CD8-positive, alpha-beta memory T cell (primary cell): Measurements from ENCODE around the gene WWTR1. TPM values are rescaled to one million over a fixed set of nuclear protein-coding genes. Genes with fewer than 3 reads are reported as not detected.
A peak's percentile ranks its signal among the peaks of the same experiment; 100 is the strongest.

Source experiments
- CTCF ChIA-PET: fragments of 350-600 bp; sonication (Branson Sonifier 250); formaldehyde crosslinking; loops from one replicate; lab custom pipeline; 2021; ENCODE audit warnings: antibody characterized with exemption; lab: Charles Lee
- POLR2A ChIA-PET: fragments of 350-600 bp; sonication (Branson Sonifier 250); formaldehyde crosslinking; loops from one replicate; lab custom pipeline; 2021; ENCODE audit warnings: antibody characterized with exemption; lab: Charles Lee
- DNase-seq, 5 donors: peaks; one replicate each; pipeline versions ENCODE4 v3.0.0 to v3.0.0-alpha.2; 2020 to 2022; ENCODE audit warnings: mixed read lengths in 1 of 5
- H3K27ac ChIP-seq: one replicate; pipeline ENCODE4 v1.7.0; 2013; ENCODE audit warnings: low read depth, mild to moderate bottlenecking, low read length, moderate library complexity
- H3K27me3 ChIP-seq: 2 replicates; pipeline ENCODE4 v1.7.0; 2013; ENCODE audit warnings: low read length, mild to moderate bottlenecking; ENCODE audit not compliant: insufficient read depth, poor library complexity, severe bottlenecking
- H3K36me3 ChIP-seq: 2 replicates; pipeline ENCODE4 v1.7.0; 2013; ENCODE audit warnings: mild to moderate bottlenecking, low read length, moderate library complexity; ENCODE audit not compliant: insufficient read depth
- H3K4me1 ChIP-seq: 2 replicates; pipeline ENCODE4 v1.7.0; 2013; ENCODE audit warnings: mild to moderate bottlenecking, low read length, moderate library complexity; ENCODE audit not compliant: insufficient read depth
- H3K4me3 ChIP-seq: 2 replicates; pipeline ENCODE4 v1.7.0; 2013; ENCODE audit warnings: mild to moderate bottlenecking, low read length
- H3K9me3 ChIP-seq: 2 replicates; pipeline ENCODE4 v1.7.0; 2013; ENCODE audit warnings: mild to moderate bottlenecking, low read length
- H3K27ac Mint-ChIP-seq, 8 donors: one replicate each; pipeline ENCODE4 v1.8.0; 2020 to 2021; ENCODE audit warnings: mixed read lengths in 8 of 8, mild to moderate bottlenecking in 6 of 8, inconsistent platforms in 3 of 8, moderate library complexity in 3 of 8
- H3K27me3 Mint-ChIP-seq, 2 donors: one replicate each; pipeline ENCODE4 v1.8.0; 2020 to 2021; ENCODE audit warnings: mixed read lengths in 2 of 2, mild to moderate bottlenecking in 1 of 2, moderate library complexity in 1 of 2
- H3K36me3 Mint-ChIP-seq, 3 donors: one replicate each; pipeline ENCODE4 v1.8.0; 2020 to 2021; ENCODE audit warnings: mixed read lengths in 3 of 3, inconsistent platforms in 1 of 3, mild to moderate bottlenecking in 1 of 3
- H3K4me1 Mint-ChIP-seq, 3 donors: one replicate each; pipeline ENCODE4 v1.8.0; 2020 to 2021; ENCODE audit warnings: mixed read lengths in 3 of 3, inconsistent platforms in 1 of 3, mild to moderate bottlenecking in 1 of 3
- H3K4me3 Mint-ChIP-seq, 7 donors: one replicate each; pipeline ENCODE4 v1.8.0; 2020 to 2021; ENCODE audit warnings: mixed read lengths in 7 of 7, mild to moderate bottlenecking in 6 of 7, moderate library complexity in 4 of 7, inconsistent platforms in 2 of 7
- H3K9me3 Mint-ChIP-seq, 5 donors: one replicate each; pipeline ENCODE4 v1.8.0; 2020 to 2022; ENCODE audit warnings: mixed read lengths in 5 of 5, mild to moderate bottlenecking in 3 of 5, moderate library complexity in 2 of 5, inconsistent platforms in 1 of 5
- polyA plus RNA-seq: library from polyadenylated mRNA; unstranded; fragments of 300-500 nt; fragmentation: Illumina TruSeq; gene quantifications from one replicate; pipeline ENCODE4 v1.2.3, GENCODE V29; 2021
- total RNA-seq, 2 experiments: library from RNA; stranded (reverse); gene quantifications; one replicate each; pipeline ENCODE4 v1.2.3, GENCODE V29; 2021

The WWTR1 gene
- total RNA-seq (1 to 10 TPM in 1 of 2 experiments, under 1 TPM in 1; 0.98 to 1.9 TPM), polyA plus RNA-seq (0.60 TPM)

DNA sequence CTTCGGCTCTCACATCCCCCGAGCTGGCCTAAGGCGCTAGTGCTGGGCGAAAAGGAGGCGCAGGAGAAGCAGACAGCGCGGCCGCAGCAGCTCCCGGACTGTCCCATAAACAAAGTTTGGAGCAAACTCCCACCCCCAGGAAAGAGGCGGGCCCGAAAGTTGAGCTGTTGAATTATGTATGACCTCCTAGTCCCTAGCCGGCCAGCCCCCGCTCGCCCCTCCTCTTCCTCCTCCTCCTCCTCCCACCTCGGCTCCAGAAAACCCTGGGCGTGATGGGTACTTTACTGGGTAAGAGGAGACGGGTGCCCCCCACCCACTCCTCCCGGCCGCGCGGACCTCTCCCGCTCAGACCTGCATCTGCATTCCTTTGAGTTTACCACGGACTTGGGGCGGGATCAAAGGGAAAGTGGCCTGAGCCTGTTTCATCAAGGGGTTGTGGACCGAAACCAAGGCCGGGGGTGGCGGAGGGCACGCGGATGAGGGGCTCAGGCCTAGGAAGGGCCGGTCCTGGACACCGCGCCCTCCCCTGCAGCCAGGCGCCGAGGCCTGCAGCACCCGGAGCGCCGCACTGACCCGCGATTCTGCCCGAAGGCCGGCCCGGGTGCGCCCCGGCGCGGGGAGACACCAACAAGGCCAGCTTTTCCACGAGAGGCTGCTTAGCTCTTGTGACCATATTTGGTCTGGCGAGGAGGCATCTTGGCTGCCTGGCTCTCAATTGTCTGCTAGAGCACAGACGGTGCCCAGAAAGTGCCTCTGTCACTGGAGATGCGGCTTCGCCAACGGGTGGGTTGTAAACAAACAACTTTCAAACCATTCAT is at the start of gene WWTR1:
Gene WWTR1 (minus strand): TSS at position 100 of the 818 bp plus-strand sequence. CDS start 719 bp downstream, outside the sequence.
- H3K4me1 Mint-ChIP-seq = peaks cover 10 to 35% (median 29%) of the 10 kb centered on the region in 3 donors
- H3K27ac ChIP-seq = no peak within 1 kb of the TSS
- peaks cover 10% of the 10 kb centered on the region for H3K27me3 ChIP-seq
- H3K36me3 ChIP-seq = no peaks in the 10 kb centered on the region
- peak within 1 kb of the TSS; percentile 49 for H3K4me3 ChIP-seq
- no peaks in the 10 kb centered on the region for H3K36me3 Mint-ChIP-seq
- DNase-seq = peak in 4 of 5 donors; percentile 5 to 60 (median 10)
- H3K27ac Mint-ChIP-seq = peak within 1 kb of the TSS in 7 of 8 donors; percentile 36 to 95 (median 69)
- H3K4me3 Mint-ChIP-seq = peak within 1 kb of the TSS; percentile 84 to 95 (median 87)
- H3K9me3 Mint-ChIP-seq = peaks cover 0 to 4% (median 0%) of the 10 kb centered on the region in 5 donors
- no peaks in the 10 kb centered on the region for H3K4me1 ChIP-seq
- POLR2A ChIA-PET = no interaction called here
- peaks cover 45 to 47% of the 10 kb centered on the region in 2 donors for H3K27me3 Mint-ChIP-seq
- H3K9me3 ChIP-seq = no peaks in the 10 kb centered on the region
- CTCF ChIA-PET = interaction anchor here (0.8 to 4.4 kb wide), 9 partner anchors 13 to 150 kb away, joined by 3 to 19 read pairs (median 3); no protein-coding TSS in a partner anchor

DNA sequence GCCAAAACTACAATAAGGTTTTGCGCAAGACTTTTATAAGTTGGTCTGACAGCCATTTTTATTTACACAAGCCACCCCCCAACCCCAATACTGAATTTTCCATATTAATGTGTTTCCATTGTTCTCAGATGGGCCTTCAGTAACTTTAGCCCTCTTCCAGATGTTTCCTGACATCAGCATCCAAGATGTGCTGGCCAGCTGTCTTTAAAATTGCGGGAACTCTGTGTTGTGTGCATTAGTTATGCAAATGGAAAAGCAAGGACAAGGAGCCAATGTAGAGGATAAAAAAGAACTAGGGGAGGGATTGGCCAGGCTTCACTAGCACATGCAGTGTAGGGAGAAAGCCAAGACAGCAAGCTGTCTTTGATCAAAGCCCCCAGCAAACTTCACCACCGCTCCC is 49.1 kb upstream of the WWTR1 start:
- POLR2A ChIA-PET = no interaction called here
- no peaks in the 10 kb centered on the region for H3K4me1 ChIP-seq

DNA sequence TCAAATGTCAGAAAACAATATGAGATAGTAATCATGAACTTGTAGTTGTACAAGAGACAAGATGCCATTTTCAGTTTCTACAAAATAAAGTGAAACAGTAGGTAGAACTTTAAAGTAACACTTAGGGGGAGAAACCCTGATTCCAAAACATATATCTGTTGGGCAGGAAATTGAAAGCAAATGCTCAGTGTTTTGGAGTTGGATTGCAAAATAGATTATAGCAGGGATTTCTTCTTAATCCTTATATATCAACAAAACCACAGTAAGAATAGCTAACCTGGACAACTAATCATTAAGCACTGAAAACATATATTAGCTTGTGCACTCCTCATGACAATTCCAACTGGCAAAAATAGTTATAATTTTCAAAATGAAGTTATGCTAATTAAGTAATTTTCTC is 47.6 kb upstream of the WWTR1 start:
- no peaks in the 10 kb centered on the region for H3K4me1 ChIP-seq
- H3K27me3 ChIP-seq = no peaks in the 10 kb centered on the region
- H3K4me1 Mint-ChIP-seq = peaks cover 4 to 21% (median 16%) of the 10 kb centered on the region in 3 donors
- CTCF ChIA-PET = interaction anchor here (1.6 kb wide), 1 partner anchor 136 kb away, joined by 3 read pairs; no protein-coding TSS in a partner anchor
- peaks cover 0 to 2% (median 0%) of the 10 kb centered on the region in 5 donors for H3K9me3 Mint-ChIP-seq
- no peaks in the 10 kb centered on the region for H3K36me3 ChIP-seq
- no peak overlapping the region for H3K27ac Mint-ChIP-seq
- H3K4me3 ChIP-seq = no peak overlapping the region
- H3K9me3 ChIP-seq = no peaks in the 10 kb centered on the region
- H3K27ac ChIP-seq = no peak overlapping the region
- no peaks in the 10 kb centered on the region for H3K27me3 Mint-ChIP-seq
- H3K36me3 Mint-ChIP-seq = peaks cover 0 to 2% (median 0%) of the 10 kb centered on the region in 3 donors
- no peak overlapping the region for H3K4me3 Mint-ChIP-seq
- DNase-seq = no peak
- POLR2A ChIA-PET = no interaction called here

More for the DNA sequence above, 49.1 kb upstream of the WWTR1 start:
- H3K36me3 Mint-ChIP-seq = peaks cover 0 to 2% (median 0%) of the 10 kb centered on the region in 3 donors
- H3K9me3 Mint-ChIP-seq = no peaks in the 10 kb centered on the region
- no peaks in the 10 kb centered on the region for H3K36me3 ChIP-seq
- H3K9me3 ChIP-seq = no peaks in the 10 kb centered on the region
- no peak for DNase-seq
- H3K27me3 Mint-ChIP-seq = no peaks in the 10 kb centered on the region
- H3K4me3 Mint-ChIP-seq = no peak overlapping the region
- no peaks in the 10 kb centered on the region for H3K27me3 ChIP-seq
- peaks cover 0 to 7% (median 3%) of the 10 kb centered on the region in 3 donors for H3K4me1 Mint-ChIP-seq
- no peak overlapping the region for H3K27ac Mint-ChIP-seq
- CTCF ChIA-PET = no interaction called here
- H3K27ac ChIP-seq = no peak overlapping the region
- no peak overlapping the region for H3K4me3 ChIP-seq

DNA sequence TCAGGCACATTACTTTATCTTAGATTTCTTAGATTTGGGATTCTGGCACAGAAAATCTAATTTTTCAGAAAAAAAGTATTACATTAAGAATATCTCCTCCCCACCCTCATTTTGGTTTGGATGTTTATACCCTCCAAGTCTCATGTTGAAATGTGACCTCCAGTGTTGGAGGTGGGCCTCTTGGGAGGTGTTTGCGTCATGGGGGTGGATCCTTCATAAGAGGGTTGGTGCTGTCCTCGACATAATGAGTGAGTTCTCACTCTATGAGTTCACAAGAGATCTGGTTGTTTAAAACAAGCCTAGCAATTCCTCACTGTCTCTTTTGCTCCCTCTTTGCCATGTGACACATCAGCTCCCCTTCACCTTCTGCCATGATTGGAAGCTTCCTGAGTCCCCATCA is 45.6 kb upstream of the WWTR1 start:
- Histone ChIP-seq H3K4me3 (no peak overlapping the region), H3K36me3 (no peaks in the 10 kb centered on the region), H3K4me1 (no peaks in the 10 kb centered on the region), H3K9me3 (peaks cover 4% of the 10 kb centered on the region), H3K27me3 (no peaks in the 10 kb centered on the region), H3K27ac (no peak overlapping the region)
- Mint-ChIP-seq H3K27me3 (no peaks in the 10 kb centered on the region), H3K9me3 (peaks cover 1 to 11% (median 6%) of the 10 kb centered on the region in 5 donors), H3K4me3 (no peak overlapping the region), H3K4me1 (peaks cover 4 to 21% (median 16%) of the 10 kb centered on the region in 3 donors), H3K27ac (no peak overlapping the region), H3K36me3 (peaks cover 2 to 6% (median 3%) of the 10 kb centered on the region in 3 donors)
- CTCF ChIA-PET = no interaction called here
- POLR2A ChIA-PET = no interaction called here
- no peak for DNase-seq

DNA sequence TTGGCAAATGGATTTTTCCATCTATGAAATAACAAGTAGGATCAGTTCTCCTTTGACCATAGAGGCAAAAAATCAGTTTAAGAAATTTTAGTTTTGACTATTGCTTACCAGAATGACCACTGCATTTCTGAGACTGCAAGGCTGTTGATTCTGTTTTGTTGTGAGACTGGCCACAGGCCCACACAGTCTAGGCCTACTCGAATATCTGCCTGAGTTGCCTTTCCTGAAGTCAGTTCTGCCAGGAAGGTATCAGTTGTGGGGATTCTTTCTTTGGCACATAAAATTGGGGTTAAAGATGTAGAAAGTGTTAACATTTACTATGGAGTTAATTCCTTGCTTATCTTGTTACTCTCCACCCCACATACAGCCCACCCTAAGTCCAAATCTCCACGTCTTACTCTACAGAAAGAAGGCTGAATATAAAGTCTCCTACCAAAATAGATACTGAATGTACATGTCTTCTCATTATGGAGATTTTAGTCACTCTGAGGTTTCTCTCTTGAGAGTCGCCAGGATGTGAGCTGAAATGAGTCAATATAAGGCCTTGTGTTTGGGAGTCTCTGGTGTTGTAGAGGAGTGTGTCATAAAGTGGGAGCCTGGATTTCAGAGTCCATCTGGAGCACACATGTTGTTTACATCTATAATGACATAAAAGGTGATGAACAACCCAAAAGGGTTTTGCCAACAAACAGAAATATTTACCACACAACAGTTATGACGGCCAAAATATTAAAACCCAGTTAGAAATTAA is 45.0 kb upstream of the WWTR1 start:
- Mint-ChIP-seq H3K27me3 (no peaks in the 10 kb centered on the region), H3K4me3 (no peak overlapping the region), H3K9me3 (peaks cover 5 to 17% (median 8%) of the 10 kb centered on the region in 5 donors), H3K36me3 (peaks cover 2 to 12% (median 8%) of the 10 kb centered on the region in 3 donors), H3K27ac (peak overlapping the region in 3 of 8 donors; percentile 8 to 72 (median 50)), H3K4me1 (peaks cover 4 to 21% (median 16%) of the 10 kb centered on the region in 3 donors)
- Histone ChIP-seq H3K27me3 (no peaks in the 10 kb centered on the region), H3K4me1 (no peaks in the 10 kb centered on the region), H3K36me3 (no peaks in the 10 kb centered on the region), H3K27ac (no peak overlapping the region), H3K9me3 (peaks cover 4% of the 10 kb centered on the region), H3K4me3 (no peak overlapping the region)
- POLR2A ChIA-PET = no interaction called here
- CTCF ChIA-PET = no interaction called here
- no peak for DNase-seq

- ChIA-PET POLR2A (no interaction called here), CTCF (interaction anchor here (1.0 kb wide), 1 partner anchor 133 kb away, joined by 7 read pairs; no protein-coding TSS in a partner anchor)
- Mint-ChIP-seq H3K27me3 (no peaks in the 10 kb centered on the region), H3K36me3 (peaks cover 2 to 14% (median 12%) of the 10 kb centered on the region in 3 donors), H3K4me3 (peak overlapping the region; percentile 48 to 88 (median 85)), H3K4me1 (peaks cover 4 to 21% (median 16%) of the 10 kb centered on the region in 3 donors), H3K9me3 (peaks cover 7 to 23% (median 10%) of the 10 kb centered on the region in 5 donors), H3K27ac (peak overlapping the region; percentile 5 to 91 (median 87))
- H3K36me3 ChIP-seq = no peaks in the 10 kb centered on the region
- no peaks in the 10 kb centered on the region for H3K27me3 ChIP-seq
- no peak for DNase-seq
- no peak overlapping the region for H3K4me3 ChIP-seq
- H3K4me1 ChIP-seq = no peaks in the 10 kb centered on the region
- H3K27ac ChIP-seq = no peak overlapping the region
- H3K9me3 ChIP-seq = peaks cover 4% of the 10 kb centered on the region
These were observed 44.1 kb upstream of the WWTR1 start for GRCh38 chr3:149701977-149702350.

- peak in 1 of 5 donors; percentile 13 for DNase-seq
- H3K27me3 ChIP-seq = no peaks in the 10 kb centered on the region
- peaks cover 7 to 23% (median 11%) of the 10 kb centered on the region in 5 donors for H3K9me3 Mint-ChIP-seq
- H3K4me1 Mint-ChIP-seq = peaks cover 4 to 21% (median 16%) of the 10 kb centered on the region in 3 donors
- no peak overlapping the region for H3K4me3 ChIP-seq
- peak overlapping the region; percentile 5 to 91 (median 87) for H3K27ac Mint-ChIP-seq
- peaks cover 2 to 14% (median 12%) of the 10 kb centered on the region in 3 donors for H3K36me3 Mint-ChIP-seq
- POLR2A ChIA-PET = no interaction called here
- H3K9me3 ChIP-seq = peaks cover 4% of the 10 kb centered on the region
- H3K4me1 ChIP-seq = no peaks in the 10 kb centered on the region
- no peaks in the 10 kb centered on the region for H3K36me3 ChIP-seq
- peak overlapping the region; percentile 48 to 88 (median 85) for H3K4me3 Mint-ChIP-seq
- H3K27me3 Mint-ChIP-seq = peaks cover 0 to 5% of the 10 kb centered on the region in 2 donors
- no peak overlapping the region for H3K27ac ChIP-seq
- CTCF ChIA-PET = interaction anchor here (1.0 to 2.5 kb wide), 2 partner anchors 43 to 133 kb away, joined by 7 read pairs; partner anchors contain the start of gene WWTR1
These were observed 43.6 kb upstream of the WWTR1 start for GRCh38 chr3:149701206-149701976.
